GM23338 (cell line): ENCODE data around the gene RBM22. TPM values are rescaled to one million over a fixed set of nuclear protein-coding genes. Genes with fewer than 3 reads are reported as not detected.

Source experiments
- ATAC-seq: fragments of 200-7000 bp; cut with Tn5 transposase; 3 replicates; pipeline ENCODE4 v1.9.1; 2020
- DNase-seq: peaks from one replicate; pipeline ENCODE4 v3.0.0-alpha.2; 2015; ENCODE audit warnings: low spot score
- H2AFZ ChIP-seq: fragments of 200-600 bp; sonication (generic); 2 replicates; pipeline ENCODE4 v1.8.0; 2016; ENCODE audit warnings: antibody characterized with exemption, mild to moderate bottlenecking, moderate library complexity
- H3F3A ChIP-seq: fragments of 200-600 bp; sonication (generic); replicated peaks from 2 replicates; pipeline ENCODE4 v1.8.0; 2017; ENCODE audit warnings: antibody characterized with exemption, mixed run types, low read depth
- H3K27ac ChIP-seq: fragments of 200-600 bp; sonication (generic); 2 replicates; pipeline ENCODE4 v1.6.1; 2016; ENCODE audit warnings: low read depth
- H3K27me3 ChIP-seq: fragments of 200-600 bp; sonication (generic); 2 replicates; pipeline ENCODE4 v1.8.0; 2016; ENCODE audit warnings: mild to moderate bottlenecking, mixed run types, moderate library complexity; ENCODE audit not compliant: insufficient read depth
- H3K36me3 ChIP-seq: fragments of 200-600 bp; sonication (generic); 2 replicates; pipeline ENCODE4 v1.8.0; 2016; ENCODE audit warnings: mild to moderate bottlenecking; ENCODE audit not compliant: insufficient read depth
- H3K4me1 ChIP-seq: fragments of 200-600 bp; sonication (generic); 2 replicates; pipeline ENCODE4 v1.8.0; 2016; ENCODE audit warnings: mild to moderate bottlenecking, moderate library complexity; ENCODE audit not compliant: insufficient read depth
- H3K4me2 ChIP-seq: fragments of 200-600 bp; sonication (generic); 2 replicates; pipeline ENCODE4 v1.7.1; 2017; ENCODE audit warnings: mixed run types
- H3K4me3 ChIP-seq: fragments of 200-600 bp; sonication (generic); 2 replicates; pipeline ENCODE4 v1.6.1; 2016; ENCODE audit warnings: mixed run types
- H3K79me2 ChIP-seq: fragments of 200-600 bp; sonication (generic); replicated peaks from 2 replicates; pipeline ENCODE4 v1.8.0; 2017; ENCODE audit warnings: mild to moderate bottlenecking; ENCODE audit not compliant: insufficient read depth
- H3K9me2 ChIP-seq: fragments of 200-600 bp; sonication (generic); 2 replicates; pipeline ENCODE4 v1.8.0; 2017; ENCODE audit not compliant: insufficient read depth
- H4K20me1 ChIP-seq: fragments of 200-600 bp; sonication (generic); replicated peaks from 2 replicates; pipeline ENCODE4 v1.8.0; 2017; ENCODE audit warnings: mild to moderate bottlenecking; ENCODE audit not compliant: insufficient read depth
- H3K27ac Mint-ChIP-seq: 2 replicates; pipeline ENCODE4 v1.8.0; 2020; ENCODE audit warnings: inconsistent platforms, mild to moderate bottlenecking, moderate library complexity, mixed read lengths
- H3K27me3 Mint-ChIP-seq: 3 replicates; pipeline ENCODE4 v1.8.0; 2022; ENCODE audit warnings: low read depth, mild to moderate bottlenecking, moderate library complexity, mixed read lengths, inconsistent platforms; ENCODE audit not compliant: insufficient read depth, poor library complexity
- H3K36me3 Mint-ChIP-seq: 3 replicates; pipeline ENCODE4 v1.8.0; 2021; ENCODE audit warnings: low read depth, mild to moderate bottlenecking, inconsistent platforms, moderate library complexity, mixed read lengths
- H3K4me1 Mint-ChIP-seq: 3 replicates; pipeline ENCODE4 v1.8.0; 2020; ENCODE audit warnings: mild to moderate bottlenecking, inconsistent platforms, mixed read lengths
- H3K4me3 Mint-ChIP-seq: 3 replicates; pipeline ENCODE4 v1.8.0; 2021; ENCODE audit warnings: moderate library complexity, mild to moderate bottlenecking, inconsistent platforms, mixed read lengths
- H3K9me3 Mint-ChIP-seq: 3 replicates; pipeline ENCODE4 v1.8.0; 2020; ENCODE audit warnings: moderate library complexity, mild to moderate bottlenecking, inconsistent platforms, mixed read lengths
- CREB1 ChIP-seq: fragments of 250-450 bp; sonication (Bioruptor Pico); IDR thresholded peaks from 2 replicates; pipeline ENCODE4 v1.5.0; 2020; ENCODE audit warnings: low read depth, mild to moderate bottlenecking, moderate library complexity
- EZH2 ChIP-seq: fragments of 200-600 bp; sonication (generic); IDR thresholded peaks from one replicate; pipeline ENCODE4 v1.8.0; 2017; ENCODE audit warnings: antibody characterized with exemption, mild to moderate bottlenecking, low read depth; ENCODE audit not compliant: unreplicated experiment
- EZH2phosphoT487 ChIP-seq: fragments of 200-600 bp; sonication (generic); IDR thresholded peaks from one replicate; pipeline ENCODE4 v1.8.1; 2018; ENCODE audit warnings: antibody characterized with exemption; ENCODE audit not compliant: unreplicated experiment
- JUNB ChIP-seq: IDR thresholded peaks from one replicate; pipeline ENCODE4 v1.6.1; 2016; ENCODE audit warnings: antibody characterized with exemption; ENCODE audit not compliant: unreplicated experiment
- POLR2AphosphoS5 ChIP-seq: IDR thresholded peaks from 2 replicates; pipeline ENCODE4 v1.6.1; 2016; ENCODE audit warnings: antibody characterized with exemption, low read depth
- STAT1 ChIP-seq: IDR thresholded peaks from one replicate; pipeline ENCODE4 v1.6.1; 2016; ENCODE audit warnings: antibody characterized with exemption; ENCODE audit not compliant: unreplicated experiment
- ZNF331 ChIP-seq: fragments of 250-450 bp; sonication (Bioruptor Pico); IDR thresholded peaks from 2 replicates; pipeline ENCODE4 v1.5.0; 2020; ENCODE audit warnings: low read depth, mild to moderate bottlenecking, moderate library complexity
- polyA plus RNA-seq: library from polyadenylated mRNA; unstranded; fragments of >200 nt; fragmentation: Nextera tagmentation; extraction: Ambion mirVana; gene quantifications from 2 replicates; pipeline ENCODE4 v1.2.1, GENCODE V29; 2016
- total RNA-seq: library from RNA; depleted of rRNA; stranded (reverse); fragments of >200 nt; shearing (Covaris generic); gene quantifications from 2 replicates; pipeline ENCODE4 v1.2.3, GENCODE V29; 2014
- TF ChIP-seq, protein P1 (sequence below): IDR thresholded peaks from one replicate; pipeline ENCODE4 v1.6.1; 2018; ENCODE audit warnings: antibody characterized with exemption; ENCODE audit not compliant: unreplicated experiment
- TF ChIP-seq, protein P2 (sequence below): IDR thresholded peaks from 2 replicates; pipeline ENCODE4 v1.6.1; 2016; ENCODE audit warnings: antibody characterized with exemption
- TF ChIP-seq, protein P3 (sequence below), 2 experiments: fragments of 200-600 bp in 1 of 2; sonication (generic) in 1 of 2; conservative IDR thresholded peaks; 2 replicates each; pipeline versions ENCODE4 v1.5.1 to v1.6.1; 2016 to 2017; ENCODE audit warnings: antibody characterized with exemption in 2 of 2, low read depth in 2 of 2, mild to moderate bottlenecking in 2 of 2, moderate library complexity in 1 of 2

Gene RBM22
- total and polyA plus RNA-seq, 2 experiments from 2014 or later: 23.4 to 32.3 TPM

DNA sequence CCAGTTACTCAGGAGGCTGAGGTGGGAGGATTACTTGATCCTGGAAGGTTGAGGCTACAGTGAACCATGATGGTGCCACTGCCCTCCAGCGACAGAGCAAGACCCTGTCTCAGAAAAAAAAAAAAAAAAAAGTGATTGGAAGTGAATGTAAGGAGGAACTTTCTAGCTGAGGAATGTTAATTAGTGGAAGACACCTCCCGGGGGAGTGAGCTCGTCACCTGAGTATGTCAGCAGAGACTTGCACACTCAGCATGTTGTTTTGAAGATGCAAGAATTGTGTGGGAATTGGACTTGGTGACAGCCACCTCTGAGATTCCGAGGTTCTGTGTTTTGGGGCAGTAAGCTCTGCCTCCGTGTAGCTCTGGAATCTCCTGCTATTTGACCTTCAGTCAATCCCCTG lies 56.8 kb downstream of the RBM22 start (continued):
- TF ChIP-seq, protein P1, sequence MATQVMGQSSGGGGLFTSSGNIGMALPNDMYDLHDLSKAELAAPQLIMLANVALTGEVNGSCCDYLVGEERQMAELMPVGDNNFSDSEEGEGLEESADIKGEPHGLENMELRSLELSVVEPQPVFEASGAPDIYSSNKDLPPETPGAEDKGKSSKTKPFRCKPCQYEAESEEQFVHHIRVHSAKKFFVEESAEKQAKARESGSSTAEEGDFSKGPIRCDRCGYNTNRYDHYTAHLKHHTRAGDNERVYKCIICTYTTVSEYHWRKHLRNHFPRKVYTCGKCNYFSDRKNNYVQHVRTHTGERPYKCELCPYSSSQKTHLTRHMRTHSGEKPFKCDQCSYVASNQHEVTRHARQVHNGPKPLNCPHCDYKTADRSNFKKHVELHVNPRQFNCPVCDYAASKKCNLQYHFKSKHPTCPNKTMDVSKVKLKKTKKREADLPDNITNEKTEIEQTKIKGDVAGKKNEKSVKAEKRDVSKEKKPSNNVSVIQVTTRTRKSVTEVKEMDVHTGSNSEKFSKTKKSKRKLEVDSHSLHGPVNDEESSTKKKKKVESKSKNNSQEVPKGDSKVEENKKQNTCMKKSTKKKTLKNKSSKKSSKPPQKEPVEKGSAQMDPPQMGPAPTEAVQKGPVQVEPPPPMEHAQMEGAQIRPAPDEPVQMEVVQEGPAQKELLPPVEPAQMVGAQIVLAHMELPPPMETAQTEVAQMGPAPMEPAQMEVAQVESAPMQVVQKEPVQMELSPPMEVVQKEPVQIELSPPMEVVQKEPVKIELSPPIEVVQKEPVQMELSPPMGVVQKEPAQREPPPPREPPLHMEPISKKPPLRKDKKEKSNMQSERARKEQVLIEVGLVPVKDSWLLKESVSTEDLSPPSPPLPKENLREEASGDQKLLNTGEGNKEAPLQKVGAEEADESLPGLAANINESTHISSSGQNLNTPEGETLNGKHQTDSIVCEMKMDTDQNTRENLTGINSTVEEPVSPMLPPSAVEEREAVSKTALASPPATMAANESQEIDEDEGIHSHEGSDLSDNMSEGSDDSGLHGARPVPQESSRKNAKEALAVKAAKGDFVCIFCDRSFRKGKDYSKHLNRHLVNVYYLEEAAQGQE: no peak
- TF ChIP-seq STAT1: no peak

DNA sequence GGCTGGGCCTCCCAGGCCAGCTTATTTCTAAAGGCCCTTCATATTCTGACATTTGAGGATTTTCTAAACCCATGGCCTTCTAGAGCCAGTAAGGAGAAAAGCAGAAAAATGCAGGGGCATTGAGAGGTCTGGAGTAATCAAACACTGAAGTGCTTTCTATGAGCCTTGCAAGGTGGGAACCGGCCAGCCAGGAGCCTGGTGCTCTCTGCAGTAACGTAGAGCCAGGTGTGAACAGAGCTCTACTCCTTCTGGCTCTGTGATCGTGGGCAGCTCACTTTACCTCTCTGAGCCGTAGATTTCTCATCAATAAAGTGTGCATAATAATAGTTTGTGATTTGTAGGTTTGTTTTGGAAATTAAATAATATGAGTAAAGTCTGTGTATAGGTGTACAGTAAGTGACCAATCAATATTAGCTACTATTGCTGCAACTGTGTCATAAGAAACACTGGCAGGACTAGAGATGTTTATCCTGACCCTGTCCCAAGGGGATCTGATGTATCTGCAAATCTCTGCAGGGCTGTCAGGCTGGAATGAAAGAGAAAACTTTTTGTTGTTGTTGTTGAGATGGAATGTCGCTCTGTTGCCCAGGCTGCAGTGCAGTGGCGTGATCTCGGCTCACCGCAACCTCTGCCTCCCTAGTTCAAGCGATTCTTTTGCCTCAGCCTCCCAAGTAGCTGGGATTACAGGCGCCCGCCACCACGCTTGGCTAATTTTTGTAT lies 57.7 kb downstream of the RBM22 start:
- no peak overlapping the region for H3K4me2 ChIP-seq
- Mint-ChIP-seq H3K9me3 (no peaks in the 10 kb centered on the region), H3K27ac (no peak overlapping the region), H3K36me3 (no peaks in the 10 kb centered on the region; the same call in 2 of the 3 replicates), H3K4me1 (peaks cover 38% of the 10 kb centered on the region), H3K27me3 (peaks cover 4% of the 10 kb centered on the region), H3K4me3 (no peak overlapping the region)
- no peaks in the 10 kb centered on the region; the same call in 1 of the 2 replicates for H3K4me1 ChIP-seq
- H3K79me2 ChIP-seq: no peaks in the 10 kb centered on the region
- no peak for ATAC-seq
- no peaks in the 10 kb centered on the region for H3K9me2 ChIP-seq
- no peak overlapping the region for H2AFZ ChIP-seq
- H3K36me3 ChIP-seq: no peaks in the 10 kb centered on the region
- no peak overlapping the region for H3K27ac ChIP-seq
- H3K4me3 ChIP-seq: no peak overlapping the region
- no peaks in the 10 kb centered on the region for H4K20me1 ChIP-seq
- H3K27me3 ChIP-seq: no peaks in the 10 kb centered on the region
- DNase-seq: no peak
- no peaks in the 10 kb centered on the region for H3F3A ChIP-seq
- TF ChIP-seq, protein P1: no peak
- TF ChIP-seq, protein P2, sequence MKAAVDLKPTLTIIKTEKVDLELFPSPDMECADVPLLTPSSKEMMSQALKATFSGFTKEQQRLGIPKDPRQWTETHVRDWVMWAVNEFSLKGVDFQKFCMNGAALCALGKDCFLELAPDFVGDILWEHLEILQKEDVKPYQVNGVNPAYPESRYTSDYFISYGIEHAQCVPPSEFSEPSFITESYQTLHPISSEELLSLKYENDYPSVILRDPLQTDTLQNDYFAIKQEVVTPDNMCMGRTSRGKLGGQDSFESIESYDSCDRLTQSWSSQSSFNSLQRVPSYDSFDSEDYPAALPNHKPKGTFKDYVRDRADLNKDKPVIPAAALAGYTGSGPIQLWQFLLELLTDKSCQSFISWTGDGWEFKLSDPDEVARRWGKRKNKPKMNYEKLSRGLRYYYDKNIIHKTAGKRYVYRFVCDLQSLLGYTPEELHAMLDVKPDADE: no peak
- no peak for TF ChIP-seq STAT1
- TF ChIP-seq CREB1 (CRISPR knock-in tag): no peak
- no peak for TF ChIP-seq EZH2
- TF ChIP-seq POLR2AphosphoS5: no peak
- no peak for TF ChIP-seq ZNF331 (CRISPR knock-in tag)
- TF ChIP-seq JUNB: no peak
- TF ChIP-seq, protein P3, sequence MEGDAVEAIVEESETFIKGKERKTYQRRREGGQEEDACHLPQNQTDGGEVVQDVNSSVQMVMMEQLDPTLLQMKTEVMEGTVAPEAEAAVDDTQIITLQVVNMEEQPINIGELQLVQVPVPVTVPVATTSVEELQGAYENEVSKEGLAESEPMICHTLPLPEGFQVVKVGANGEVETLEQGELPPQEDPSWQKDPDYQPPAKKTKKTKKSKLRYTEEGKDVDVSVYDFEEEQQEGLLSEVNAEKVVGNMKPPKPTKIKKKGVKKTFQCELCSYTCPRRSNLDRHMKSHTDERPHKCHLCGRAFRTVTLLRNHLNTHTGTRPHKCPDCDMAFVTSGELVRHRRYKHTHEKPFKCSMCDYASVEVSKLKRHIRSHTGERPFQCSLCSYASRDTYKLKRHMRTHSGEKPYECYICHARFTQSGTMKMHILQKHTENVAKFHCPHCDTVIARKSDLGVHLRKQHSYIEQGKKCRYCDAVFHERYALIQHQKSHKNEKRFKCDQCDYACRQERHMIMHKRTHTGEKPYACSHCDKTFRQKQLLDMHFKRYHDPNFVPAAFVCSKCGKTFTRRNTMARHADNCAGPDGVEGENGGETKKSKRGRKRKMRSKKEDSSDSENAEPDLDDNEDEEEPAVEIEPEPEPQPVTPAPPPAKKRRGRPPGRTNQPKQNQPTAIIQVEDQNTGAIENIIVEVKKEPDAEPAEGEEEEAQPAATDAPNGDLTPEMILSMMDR (conservative IDR thresholded peaks at IDR 0.05; ENCODE audit: low read depth in 2 of 2): no peak
- TF ChIP-seq EZH2phosphoT487: no peak
